Neural progenitor cell (in vitro differentiated cells): ENCODE data around the gene SF3B2.

Source experiments
- CTCF ChIP-seq: fragments of 200-600 bp; sonication (generic); IDR thresholded peaks from 2 replicates; pipeline ENCODE4 v1.5.1; 2017; ENCODE audit warnings: antibody characterized with exemption, mild to moderate bottlenecking
- EZH2 ChIP-seq: fragments of 200-600 bp; sonication (generic); IDR thresholded peaks from 2 replicates; pipeline ENCODE4 v1.6.1; 2017; ENCODE audit warnings: antibody characterized with exemption, mild to moderate bottlenecking, moderate library complexity

- TF ChIP-seq EZH2 (no peak), CTCF (no peak)
Measured at GRCh38 chr11:66066751-66067150, 14.6 kb downstream of the SF3B2 start.
